Fibroblast of pulmonary artery (primary cell): ENCODE results near the gene RNF169.
"Not testable (repeated sequence)": the region's sequence is repeated elsewhere in the genome, so short reads cannot be mapped to it uniquely, and the experiment has no call there.

ENCODE experiments used
- DNase-seq: peaks from one replicate; pipeline ENCODE4 v3.0.0-alpha.2; 2010; ENCODE audit warnings: low read depth
- H3K4me3 ChIP-seq: replicated peaks from 2 replicates; pipeline ENCODE4 v1.5.1; 2011; ENCODE audit warnings: low read depth, mild to moderate bottlenecking, control low read depth, low read length, moderate library complexity
- TF ChIP-seq, protein P1 (sequence below): IDR thresholded peaks from 2 replicates; pipeline ENCODE4 v1.5.1; 2011; ENCODE audit warnings: mild to moderate bottlenecking, control low read depth, low read length, inconsistent platforms; ENCODE audit errors: missing control alignments

RNF169 gene

GRCh38 chr11:74766905-74767304 is 18.3 kb downstream of the RNF169 start:
- no peak for DNase-seq
- TF ChIP-seq, protein P1, sequence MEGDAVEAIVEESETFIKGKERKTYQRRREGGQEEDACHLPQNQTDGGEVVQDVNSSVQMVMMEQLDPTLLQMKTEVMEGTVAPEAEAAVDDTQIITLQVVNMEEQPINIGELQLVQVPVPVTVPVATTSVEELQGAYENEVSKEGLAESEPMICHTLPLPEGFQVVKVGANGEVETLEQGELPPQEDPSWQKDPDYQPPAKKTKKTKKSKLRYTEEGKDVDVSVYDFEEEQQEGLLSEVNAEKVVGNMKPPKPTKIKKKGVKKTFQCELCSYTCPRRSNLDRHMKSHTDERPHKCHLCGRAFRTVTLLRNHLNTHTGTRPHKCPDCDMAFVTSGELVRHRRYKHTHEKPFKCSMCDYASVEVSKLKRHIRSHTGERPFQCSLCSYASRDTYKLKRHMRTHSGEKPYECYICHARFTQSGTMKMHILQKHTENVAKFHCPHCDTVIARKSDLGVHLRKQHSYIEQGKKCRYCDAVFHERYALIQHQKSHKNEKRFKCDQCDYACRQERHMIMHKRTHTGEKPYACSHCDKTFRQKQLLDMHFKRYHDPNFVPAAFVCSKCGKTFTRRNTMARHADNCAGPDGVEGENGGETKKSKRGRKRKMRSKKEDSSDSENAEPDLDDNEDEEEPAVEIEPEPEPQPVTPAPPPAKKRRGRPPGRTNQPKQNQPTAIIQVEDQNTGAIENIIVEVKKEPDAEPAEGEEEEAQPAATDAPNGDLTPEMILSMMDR: no peak
- no peak overlapping the region for H3K4me3 ChIP-seq

GRCh38 chr11:74768172-74768651 is 19.6 kb downstream of the RNF169 start:
- H3K4me3 ChIP-seq, DNase-seq: not testable (repeated sequence)

DNA sequence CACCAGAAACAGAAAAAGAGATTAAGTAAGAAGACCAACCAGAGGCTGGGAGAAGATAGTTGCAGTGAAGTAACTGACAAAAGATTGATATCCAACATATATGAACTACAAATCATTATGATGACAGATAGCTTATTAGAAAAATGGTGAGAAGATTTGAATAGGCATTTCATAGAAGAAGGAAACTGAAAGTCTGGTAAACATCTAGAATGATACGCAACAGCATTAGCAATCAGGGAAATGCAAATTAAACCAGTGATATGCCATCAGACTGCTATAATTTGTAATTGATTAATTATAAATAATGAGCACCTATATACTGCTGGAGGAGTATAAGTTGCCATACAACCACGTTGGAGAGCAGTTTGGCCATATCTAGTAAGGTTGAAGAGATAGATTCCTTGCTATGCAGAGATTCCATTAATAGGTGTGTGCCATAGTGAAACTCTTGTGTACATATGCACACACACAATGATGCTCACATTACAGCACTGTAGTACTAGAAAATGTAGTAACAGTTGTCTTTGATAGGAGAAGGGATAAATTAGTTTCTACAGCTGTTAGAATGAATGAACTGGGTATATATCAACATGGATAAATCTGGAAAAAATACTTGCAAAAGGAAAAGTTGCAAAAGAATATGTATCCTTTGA is 20.5 kb downstream of the RNF169 start:
- no peak for DNase-seq
- H3K4me3 ChIP-seq: no peak overlapping the region
- TF ChIP-seq, protein P1: no peak

- no peak overlapping the region for H3K4me3 ChIP-seq
- peak; percentile 46 for DNase-seq
- TF ChIP-seq, protein P1: no peak
These were observed 21.8 kb downstream of the RNF169 start for GRCh38 chr11:74770456-74770855.

DNA sequence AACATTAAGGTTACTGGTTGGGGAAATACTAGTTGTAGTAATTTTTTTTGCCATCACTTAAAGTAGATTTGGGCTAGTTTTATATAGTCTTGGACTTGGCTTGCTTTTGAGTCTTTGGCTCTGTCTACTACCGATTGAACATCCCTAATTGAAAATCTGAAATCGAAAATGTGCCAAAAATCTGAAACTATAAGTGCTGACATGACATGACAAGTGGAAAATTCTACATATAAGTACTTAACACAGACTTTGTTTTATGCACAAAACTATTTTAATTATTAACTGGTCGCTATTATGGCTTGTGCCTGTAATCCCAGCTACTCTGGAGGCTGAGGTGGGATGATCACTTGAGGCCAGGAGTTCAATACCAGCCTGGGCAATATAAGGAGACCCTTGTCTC is 22.5 kb downstream of the RNF169 start:
- no peak for DNase-seq
- no peak overlapping the region for H3K4me3 ChIP-seq
- TF ChIP-seq, protein P1: no peak

DNA sequence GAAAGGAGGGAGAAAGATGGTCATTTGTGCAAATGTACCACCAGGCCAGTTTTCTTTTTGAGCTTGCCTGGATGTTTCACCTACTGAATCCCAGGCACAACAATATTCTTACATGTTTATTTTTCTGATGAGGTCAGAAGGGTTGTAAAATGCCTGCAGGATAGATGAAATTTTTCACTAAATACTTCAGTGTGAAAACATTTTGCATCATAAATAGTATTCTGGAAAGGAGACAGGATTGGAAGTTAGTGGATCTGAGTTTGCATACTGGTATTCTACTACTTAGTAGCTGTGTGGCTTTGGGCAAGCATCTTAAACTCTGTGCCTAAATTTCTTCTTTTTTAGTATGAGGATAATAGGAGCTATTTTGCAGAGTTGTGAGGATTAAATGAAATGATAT is 24.8 kb downstream of the RNF169 start:
- TF ChIP-seq, protein P1: no peak
- H3K4me3 ChIP-seq: no peak overlapping the region
- DNase-seq: no peak

DNA sequence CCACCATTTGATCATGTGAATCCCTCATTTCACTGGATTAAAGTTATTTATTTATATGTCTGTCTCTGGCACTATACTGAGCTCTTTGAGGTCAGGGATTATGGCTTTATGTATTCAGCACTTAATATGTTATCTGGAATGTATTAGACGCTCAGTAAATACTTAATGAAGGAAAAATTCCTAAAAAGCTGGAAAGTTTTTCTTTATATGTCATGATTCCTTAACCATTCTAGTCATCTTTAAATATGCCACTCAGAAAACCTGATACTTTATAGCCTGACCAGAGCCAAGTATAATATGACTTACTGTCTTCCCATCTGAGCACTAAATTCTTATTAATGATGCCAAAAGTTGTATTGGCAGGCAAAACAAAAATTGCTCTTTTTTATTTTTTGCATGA is 27.1 kb downstream of the RNF169 start:
- TF ChIP-seq, protein P1: no peak
- no peak overlapping the region for H3K4me3 ChIP-seq
- no peak for DNase-seq
